Erythroblast (primary cell): ENCODE data around the gene TMEM250.

Experiments used
- DNase-seq, 2 experiments: peaks; one replicate each; lab custom pipeline; 2025; lab: John Stamatoyannopoulos, UW
- GATA1 ChIP-seq: IDR thresholded peaks from 2 replicates; pipeline ENCODE4 v1.6.1; 2011; ENCODE audit warnings: low read depth, mild to moderate bottlenecking, control low read depth, low read length, moderate library complexity
- POLR2A ChIP-seq: IDR thresholded peaks from 2 replicates; pipeline ENCODE4 v1.6.1; 2011; ENCODE audit warnings: mild to moderate bottlenecking, low read length

TMEM250 gene

GRCh38 chr9:136131629-136132511 lies 13.2 kb upstream of the TMEM250 start:
- DNase-seq: no peak
- no peak for TF ChIP-seq POLR2A
- no peak for TF ChIP-seq GATA1

DNA sequence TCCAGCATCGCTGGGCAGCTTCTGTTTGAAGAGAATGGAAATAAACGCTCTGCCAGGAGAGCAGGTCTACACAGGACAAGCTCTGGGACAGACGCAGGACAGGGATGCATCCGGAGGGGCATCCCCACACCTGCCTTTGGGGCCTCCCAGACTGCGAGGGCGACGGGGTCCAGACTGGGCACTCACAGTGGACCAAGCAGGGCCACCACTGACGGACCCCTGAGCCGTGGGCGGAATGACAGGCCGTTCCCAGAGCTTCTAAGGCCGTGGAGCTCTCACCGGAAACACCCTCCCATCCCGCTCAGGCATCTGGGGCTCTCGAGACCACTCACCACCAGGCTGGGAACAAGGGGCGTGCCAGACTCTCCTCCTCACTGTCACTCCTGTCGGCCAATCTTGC lies 10.5 kb upstream of the TMEM250 start:
- DNase-seq: no peak

GRCh38 chr9:136128436-136128835 lies 9.8 kb upstream of the TMEM250 start:
- TF ChIP-seq GATA1 (no peak), POLR2A (no peak)

More for the DNA sequence above, 10.5 kb upstream of the TMEM250 start:
- TF ChIP-seq GATA1: no peak
- no peak for TF ChIP-seq POLR2A

GRCh38 chr9:136127313-136127712 lies 8.6 kb upstream of the TMEM250 start:
- no peak for DNase-seq
- TF ChIP-seq POLR2A: no peak
- no peak for TF ChIP-seq GATA1

More at GRCh38 chr9:136128436-136128835, 9.8 kb upstream of the TMEM250 start:
- no peak for DNase-seq

DNA sequence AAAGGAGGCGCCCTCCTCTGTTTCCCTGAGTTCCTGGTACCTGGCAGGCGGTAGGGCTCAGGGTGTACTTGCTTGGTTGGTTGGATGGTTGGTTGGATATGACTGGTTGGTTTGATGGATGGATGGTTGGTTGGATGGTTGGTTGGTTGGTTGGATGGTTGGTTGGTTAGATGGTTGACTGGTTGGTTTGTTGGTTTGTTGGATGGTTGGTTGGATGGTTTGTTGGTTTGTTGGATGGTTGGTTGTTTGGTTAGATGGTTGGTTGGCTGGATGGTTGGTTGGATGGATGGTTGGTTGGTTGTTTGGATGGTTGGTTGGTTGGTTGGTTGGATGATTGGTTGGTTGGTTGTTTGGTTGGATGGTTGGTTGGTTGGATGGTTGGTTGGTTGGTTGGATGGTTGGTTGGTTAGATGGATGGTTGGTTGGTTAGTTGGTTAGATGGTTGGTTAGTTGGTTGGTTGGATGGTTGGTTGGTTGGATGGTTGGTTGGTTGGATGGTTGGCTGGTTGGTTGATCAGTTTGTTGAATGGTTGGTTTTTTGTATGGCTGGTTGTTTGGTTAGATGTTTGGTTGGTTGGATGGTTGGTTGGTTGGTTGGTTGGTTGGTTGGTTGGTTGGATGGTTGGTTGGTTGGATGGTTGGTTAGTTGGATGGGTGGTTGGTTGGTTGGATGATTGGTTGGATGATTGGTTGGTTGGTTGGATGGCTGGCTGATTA lies 6.5 kb upstream of the TMEM250 start:
- no peak for DNase-seq
- no peak for TF ChIP-seq GATA1

- peak; percentile 74 to 86 for DNase-seq
These were observed 4.0 kb upstream of the TMEM250 start for GRCh38 chr9:136122425-136123383.

GRCh38 chr9:136121801-136122200 lies 3.1 kb upstream of the TMEM250 start:
- TF ChIP-seq GATA1 (no peak), POLR2A (no peak)
- DNase-seq: no peak

More at GRCh38 chr9:136122425-136123383, 4.0 kb upstream of the TMEM250 start:
- TF ChIP-seq POLR2A (no peak), GATA1 (no peak)

GRCh38 chr9:136120438-136120844 lies 1.8 kb upstream of the TMEM250 start:
- TF ChIP-seq POLR2A (no peak), GATA1 (no peak)
- no peak for DNase-seq

DNA sequence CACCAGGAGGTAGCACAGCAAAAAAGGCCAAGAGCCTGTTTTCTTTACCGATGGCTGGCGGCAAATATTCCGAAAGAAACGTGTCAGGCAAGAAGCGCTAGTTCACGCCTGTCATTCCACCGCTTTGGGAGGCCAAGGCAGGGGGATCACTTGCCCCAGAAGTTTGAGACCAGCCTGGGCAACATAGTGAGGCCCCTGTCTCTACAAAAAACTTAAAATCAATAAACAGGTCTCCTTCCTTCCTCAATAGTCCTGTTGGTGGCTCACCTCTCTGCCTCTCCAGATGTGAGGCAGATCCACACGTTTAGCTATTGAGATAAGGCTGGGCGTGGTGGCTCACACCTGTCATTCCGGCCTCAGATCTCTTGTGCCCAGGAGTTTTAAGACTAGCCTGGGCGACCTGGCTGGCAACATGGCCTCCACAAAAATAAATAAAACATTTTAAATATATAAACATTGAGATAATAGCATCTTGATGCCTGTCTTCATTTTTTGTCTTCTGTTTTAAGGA lies 1.3 kb upstream of the TMEM250 start:
- TF ChIP-seq GATA1 (no peak), POLR2A (no peak)
- DNase-seq: peak; percentile 49 to 53

- TF ChIP-seq POLR2A: peak; percentile 63
- TF ChIP-seq GATA1: no peak
- DNase-seq: peak in 1 of 2 experiments; percentile 73
These were observed 597 bp upstream of the TMEM250 start for GRCh38 chr9:136119061-136119882.

DNA sequence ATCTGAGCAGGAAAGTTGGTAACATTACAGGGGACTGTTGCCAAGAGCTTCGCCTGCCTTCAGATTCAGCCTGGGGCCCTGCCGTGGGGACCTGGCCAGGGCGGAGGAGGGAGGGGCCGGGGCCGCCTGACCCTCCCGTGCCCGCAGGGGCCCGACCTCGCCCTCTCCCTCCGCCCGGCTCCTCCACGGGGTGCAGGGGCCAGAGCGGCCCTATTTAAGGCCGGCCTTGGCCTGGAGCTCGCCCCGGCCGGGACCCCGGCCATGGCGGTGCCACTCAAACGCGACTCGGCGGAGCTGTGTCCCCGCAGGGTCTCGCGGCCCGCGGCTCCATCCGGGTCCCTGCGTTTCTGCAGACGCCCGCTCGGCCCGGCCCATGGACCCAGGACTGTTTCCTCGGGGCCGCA lies 757 bp downstream of the TMEM250 start:
- DNase-seq: peak; percentile 72 to 73
- TF ChIP-seq GATA1: no peak
- TF ChIP-seq POLR2A: no peak

- TF ChIP-seq GATA1 (no peak), POLR2A (no peak)
- DNase-seq: peak in 1 of 2 experiments; percentile 52
These were observed 1.3 kb downstream of the TMEM250 start for GRCh38 chr9:136117291-136117915.
